Suprapubic skin (tissue), 4 donors: ENCODE measurements around the gene SPIN4.

ENCODE experiments used
- POLR2A ChIP-seq, 2 donors: fragments of 450-650 bp; IDR thresholded peaks; one replicate each; pipeline ENCODE4 v1.6.1; 2017; ENCODE audit warnings: antibody characterized with exemption in 2 of 2, mild to moderate bottlenecking in 2 of 2, moderate library complexity in 2 of 2
- POLR2AphosphoS5 ChIP-seq, 3 donors: sonication (generic); formaldehyde crosslinking; IDR thresholded peaks; one replicate each; pipeline ENCODE4 v1.6.1; 2017; ENCODE audit warnings: antibody characterized with exemption in 3 of 3
- TF ChIP-seq, protein P1 (sequence below), 2 donors: fragments of 200-600 bp in 1 of 2; fragments of 450-650 bp in 1 of 2; sonication (generic) in 1 of 2; IDR thresholded peaks; one replicate each; pipeline ENCODE4 v1.5.1; 2016 to 2019; ENCODE audit warnings: antibody characterized with exemption in 2 of 2, mild to moderate bottlenecking in 1 of 2, moderate library complexity in 1 of 2

- TF ChIP-seq POLR2AphosphoS5 (IDR thresholded peaks at IDR 0.05) = no peak
- TF ChIP-seq POLR2A (IDR thresholded peaks at IDR 0.05) = no peak
- TF ChIP-seq, protein P1, sequence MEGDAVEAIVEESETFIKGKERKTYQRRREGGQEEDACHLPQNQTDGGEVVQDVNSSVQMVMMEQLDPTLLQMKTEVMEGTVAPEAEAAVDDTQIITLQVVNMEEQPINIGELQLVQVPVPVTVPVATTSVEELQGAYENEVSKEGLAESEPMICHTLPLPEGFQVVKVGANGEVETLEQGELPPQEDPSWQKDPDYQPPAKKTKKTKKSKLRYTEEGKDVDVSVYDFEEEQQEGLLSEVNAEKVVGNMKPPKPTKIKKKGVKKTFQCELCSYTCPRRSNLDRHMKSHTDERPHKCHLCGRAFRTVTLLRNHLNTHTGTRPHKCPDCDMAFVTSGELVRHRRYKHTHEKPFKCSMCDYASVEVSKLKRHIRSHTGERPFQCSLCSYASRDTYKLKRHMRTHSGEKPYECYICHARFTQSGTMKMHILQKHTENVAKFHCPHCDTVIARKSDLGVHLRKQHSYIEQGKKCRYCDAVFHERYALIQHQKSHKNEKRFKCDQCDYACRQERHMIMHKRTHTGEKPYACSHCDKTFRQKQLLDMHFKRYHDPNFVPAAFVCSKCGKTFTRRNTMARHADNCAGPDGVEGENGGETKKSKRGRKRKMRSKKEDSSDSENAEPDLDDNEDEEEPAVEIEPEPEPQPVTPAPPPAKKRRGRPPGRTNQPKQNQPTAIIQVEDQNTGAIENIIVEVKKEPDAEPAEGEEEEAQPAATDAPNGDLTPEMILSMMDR (IDR thresholded peaks at IDR 0.05) = no peak
Measured at GRCh38 chrX:63349307-63349706, 1.8 kb downstream of the SPIN4 start.
